SHP77 (cell line): ENCODE data around the gene GEMIN2.
"Not testable (repeated sequence)": the region's sequence is repeated elsewhere in the genome, so short reads cannot be mapped to it uniquely, and the experiment has no call there.

ENCODE experiments used
- DNase-seq, 2 experiments: peaks; one replicate each; lab custom pipeline; 2025; lab: John Stamatoyannopoulos, UW

GEMIN2 gene

DNA sequence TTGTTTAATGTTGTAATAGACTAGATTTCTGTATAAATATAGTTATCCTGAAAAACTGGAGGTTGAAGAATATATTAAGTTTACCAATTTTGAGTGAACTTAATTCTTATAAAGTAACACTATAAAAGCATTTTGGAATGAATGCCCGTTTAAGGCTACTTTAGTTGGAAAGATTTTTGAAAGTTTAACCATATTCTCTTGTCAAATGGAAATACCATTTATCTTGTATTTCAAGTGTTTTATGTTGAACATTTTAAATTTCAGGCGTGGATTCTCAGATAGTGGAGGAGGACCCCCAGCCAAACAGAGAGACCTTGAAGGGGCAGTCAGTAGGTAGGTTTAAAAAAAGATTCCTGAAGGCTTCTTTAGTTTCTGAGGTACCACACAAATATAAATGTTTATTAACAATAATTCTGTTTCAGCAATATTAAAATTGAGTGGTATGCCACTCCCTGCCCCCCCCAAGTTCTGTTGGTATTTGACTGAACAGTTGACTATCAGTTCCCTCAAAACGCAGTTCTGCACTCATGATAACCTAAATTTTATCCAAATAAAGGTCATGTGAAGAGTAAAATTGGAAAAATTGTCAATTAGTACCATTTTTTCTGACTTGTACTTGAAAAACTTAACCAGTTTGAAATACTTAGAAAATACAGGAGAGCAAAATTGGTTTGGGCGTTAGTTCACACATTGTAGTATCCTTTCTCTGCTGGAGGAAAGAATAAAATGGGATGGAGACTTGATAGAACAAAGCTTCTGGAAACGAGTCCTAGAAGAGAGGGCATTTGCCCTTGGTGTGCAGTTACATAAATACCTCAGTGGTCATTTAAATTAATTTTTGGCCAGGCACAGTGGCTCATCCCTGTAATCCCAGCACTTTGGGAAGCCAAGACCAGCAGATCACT, 62.4 kb downstream of the GEMIN2 start:
- DNase-seq, result no peak

DNA sequence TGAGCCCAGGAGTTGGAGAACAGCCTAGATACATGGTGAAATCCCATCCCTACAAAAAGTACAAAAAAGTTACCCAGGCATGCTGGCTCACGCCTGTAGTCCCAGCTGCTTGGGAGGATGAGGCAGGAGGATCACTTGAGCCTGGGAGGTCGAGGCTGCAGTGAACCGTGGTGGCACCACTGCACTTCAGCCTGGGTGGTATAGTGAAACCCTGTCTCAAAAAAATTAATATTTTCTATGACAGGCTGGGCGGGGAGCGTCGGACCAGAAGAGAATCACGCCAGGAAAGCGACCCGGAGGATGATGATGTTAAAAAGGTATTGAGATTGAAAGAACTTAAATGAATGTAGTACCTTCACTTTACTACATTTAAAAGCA, 63.0 kb downstream of the GEMIN2 start:
- no peak for DNase-seq

DNA sequence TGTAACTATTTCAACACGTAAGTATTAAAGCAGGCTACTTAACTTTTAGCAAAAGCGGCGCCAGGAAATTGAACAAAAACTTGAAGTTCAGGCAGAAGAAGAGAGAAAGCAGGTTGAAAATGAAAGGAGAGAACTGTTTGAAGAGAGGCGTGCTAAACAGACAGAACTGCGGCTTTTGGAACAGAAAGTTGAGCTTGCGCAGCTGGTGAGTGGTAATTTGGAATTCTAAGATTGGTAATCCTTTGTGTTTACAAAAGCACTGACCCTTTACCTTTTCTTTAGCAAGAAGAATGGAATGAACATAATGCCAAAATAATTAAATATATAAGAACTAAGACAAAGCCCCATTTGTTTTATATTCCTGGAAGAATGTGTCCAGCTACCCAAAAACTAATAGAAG, 64.9 kb downstream of the GEMIN2 start:
- DNase-seq, result no peak

DNA sequence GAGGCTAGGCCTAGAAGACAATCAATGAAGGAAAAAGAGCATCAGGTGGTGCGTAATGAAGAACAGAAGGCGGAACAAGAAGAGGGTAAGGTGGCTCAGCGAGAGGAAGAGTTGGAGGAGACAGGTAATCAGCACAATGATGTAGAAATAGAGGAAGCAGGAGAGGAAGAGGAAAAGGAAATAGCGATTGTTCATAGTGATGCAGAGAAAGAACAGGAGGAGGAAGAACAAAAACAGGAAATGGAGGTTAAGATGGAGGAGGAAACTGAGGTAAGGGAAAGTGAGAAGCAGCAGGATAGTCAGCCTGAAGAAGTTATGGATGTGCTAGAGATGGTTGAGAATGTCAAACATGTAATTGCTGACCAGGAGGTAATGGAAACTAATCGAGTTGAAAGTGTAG, 66.4 kb downstream of the GEMIN2 start:
- DNase-seq, result no peak

DNA sequence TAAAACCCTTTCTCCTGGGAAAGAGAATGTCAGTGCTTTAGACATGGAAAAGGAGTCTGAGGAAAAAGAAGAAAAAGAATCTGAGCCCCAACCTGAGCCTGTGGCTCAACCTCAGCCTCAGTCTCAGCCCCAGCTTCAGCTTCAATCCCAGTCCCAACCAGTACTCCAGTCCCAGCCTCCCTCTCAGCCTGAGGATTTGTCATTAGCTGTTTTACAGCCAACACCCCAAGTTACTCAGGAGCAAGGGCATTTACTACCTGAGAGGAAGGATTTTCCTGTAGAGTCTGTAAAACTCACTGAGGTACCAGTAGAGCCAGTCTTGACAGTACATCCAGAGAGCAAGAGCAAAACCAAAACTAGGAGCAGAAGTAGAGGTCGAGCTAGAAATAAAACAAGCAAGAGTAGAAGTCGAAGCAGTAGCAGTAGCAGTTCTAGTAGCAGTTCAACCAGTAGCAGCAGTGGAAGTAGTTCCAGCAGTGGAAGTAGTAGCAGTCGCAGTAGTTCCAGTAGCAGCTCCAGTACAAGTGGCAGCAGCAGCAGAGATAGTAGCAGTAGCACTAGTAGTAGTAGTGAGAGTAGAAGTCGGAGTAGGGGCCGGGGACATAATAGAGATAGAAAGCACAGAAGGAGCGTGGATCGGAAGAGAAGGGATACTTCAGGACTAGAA, 67.0 kb downstream of the GEMIN2 start:
- no peak for DNase-seq

DNA sequence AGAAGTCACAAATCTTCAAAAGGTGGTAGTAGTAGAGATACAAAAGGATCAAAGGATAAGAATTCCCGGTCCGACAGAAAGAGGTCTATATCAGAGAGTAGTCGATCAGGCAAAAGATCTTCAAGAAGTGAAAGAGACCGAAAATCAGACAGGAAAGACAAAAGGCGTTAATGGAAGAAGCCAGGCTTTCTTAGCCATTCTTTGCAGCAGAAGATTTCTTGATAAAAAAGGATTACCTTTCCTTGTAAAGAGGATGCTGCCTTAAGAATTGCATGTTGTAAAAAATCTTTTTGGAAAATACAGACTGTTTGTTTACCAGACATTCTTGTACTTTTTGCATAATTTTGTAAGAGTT, 67.5 kb downstream of the GEMIN2 start:
- no peak for DNase-seq

DNA sequence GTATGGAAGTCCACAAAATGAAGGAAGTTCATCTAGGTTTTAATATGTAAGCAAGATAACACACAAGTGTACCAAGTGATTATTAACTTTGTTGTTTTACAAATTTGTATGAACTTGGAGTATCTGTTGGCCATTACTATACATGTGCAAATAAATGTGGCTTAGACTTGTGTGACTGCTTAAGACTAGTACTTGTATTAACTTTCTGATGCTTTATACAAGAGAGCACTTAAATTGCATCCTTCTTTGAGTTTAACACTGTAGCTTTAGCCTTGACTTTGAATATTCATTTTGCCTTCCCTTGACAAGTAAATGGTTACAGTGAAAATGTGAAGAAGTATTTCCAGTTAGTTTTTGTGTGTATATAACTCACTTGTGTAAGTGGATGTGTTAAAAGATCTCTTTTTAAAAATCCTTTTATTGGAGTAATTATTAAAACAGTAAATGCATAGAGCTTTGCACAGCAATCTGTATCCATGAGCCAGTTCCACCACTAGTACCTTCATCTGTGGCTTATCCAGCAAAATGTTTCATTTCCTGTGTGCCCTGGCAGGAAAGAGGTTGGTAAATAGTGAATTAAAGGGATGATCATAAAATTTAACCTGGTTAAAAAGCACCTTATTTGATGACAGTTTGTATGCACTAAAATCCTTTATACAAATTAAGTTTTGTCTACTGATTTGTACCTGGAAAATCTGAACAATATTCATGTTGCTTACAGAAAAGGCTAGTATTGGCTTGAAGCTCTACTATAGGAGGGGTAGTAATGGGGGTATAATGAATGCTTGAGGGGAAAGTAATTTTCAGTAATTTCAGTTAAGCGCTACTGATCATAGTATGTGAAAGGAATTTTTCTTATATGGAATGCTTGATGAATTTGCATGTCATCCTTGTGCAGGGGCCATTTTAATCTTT, 68.9 kb downstream of the GEMIN2 start:
- DNase-seq, result no peak

DNA sequence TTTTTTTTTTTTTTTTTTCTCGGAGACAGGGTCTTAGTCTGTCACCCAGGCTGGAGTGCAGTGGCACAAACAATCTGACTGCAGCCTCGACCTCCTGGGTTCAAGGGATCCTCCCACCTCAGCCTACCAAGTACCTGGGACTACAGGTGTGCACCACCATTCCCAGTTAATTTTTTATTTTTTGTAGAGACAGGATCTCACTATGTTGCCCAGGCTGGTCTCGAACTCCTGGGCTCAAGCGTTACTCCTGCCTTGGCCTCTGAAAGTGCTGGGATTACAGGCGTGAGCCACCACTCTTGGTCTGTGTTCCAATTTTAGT, 69.5 kb downstream of the GEMIN2 start:
- DNase-seq, result not testable (repeated sequence)

DNA sequence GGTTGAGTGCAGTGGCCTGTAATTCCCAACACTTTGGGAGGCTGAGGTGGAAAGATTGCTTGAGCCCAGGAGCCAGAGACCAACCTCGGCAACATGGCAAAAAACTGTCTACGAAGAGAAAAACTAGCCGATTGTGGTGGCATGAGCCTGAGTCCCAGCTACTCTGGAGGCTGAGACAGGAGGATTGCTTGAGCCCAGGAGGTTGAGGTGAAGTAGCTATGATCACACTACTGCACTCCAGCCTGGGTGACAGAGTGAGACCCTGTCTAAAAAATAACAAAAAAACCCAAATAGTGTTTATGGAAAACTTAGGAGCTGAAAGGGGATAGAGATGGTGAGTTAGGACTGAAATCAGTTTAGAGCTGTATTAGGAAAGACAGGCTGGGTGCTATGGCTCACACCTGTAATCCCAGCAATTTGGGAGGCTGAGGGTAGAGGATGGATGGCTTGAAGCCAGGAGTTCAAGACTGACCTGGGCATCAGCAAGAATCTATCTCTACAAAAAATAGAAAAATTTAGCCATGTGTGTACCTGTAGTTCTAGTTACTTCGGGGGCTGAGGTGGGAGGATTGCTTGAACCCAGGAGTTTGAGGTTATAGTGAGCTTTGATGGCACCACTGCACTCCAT, 70.6 kb downstream of the GEMIN2 start:
- no peak for DNase-seq

DNA sequence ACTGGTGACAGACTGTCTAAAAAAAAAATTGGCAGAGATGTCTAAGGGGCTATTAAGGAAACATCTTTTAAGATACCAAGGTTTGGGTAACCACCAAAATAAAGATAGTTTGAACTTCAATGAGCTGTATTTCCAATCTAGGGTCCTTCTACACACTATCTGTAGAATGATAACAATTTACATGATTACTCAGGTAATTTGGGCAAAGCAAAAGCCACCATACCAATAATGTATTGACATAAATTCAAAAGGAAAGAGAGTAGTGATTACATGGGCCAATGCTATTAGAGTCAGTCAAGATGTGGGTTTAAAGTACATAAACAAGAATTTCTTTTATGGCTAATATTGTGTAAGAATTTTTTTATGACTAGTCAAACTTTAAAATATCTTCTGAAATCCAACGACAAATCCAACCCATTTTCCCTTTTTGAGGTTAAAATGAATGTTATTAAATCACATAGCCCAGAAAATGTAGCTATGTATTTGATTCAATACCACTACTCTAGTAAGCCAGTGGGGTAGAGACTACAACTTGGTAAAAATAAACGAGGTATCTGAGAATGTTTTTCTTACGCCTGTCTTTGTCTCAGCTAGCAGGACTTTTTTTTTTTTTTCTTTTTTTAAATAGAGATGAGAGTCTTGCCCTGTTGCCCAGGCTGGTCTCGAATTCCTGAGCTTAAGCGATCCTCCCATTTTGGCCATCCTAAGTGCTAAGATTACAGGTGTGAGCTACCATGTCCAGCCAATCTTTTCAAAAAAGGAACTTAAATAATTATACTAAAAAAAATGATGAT, 71.3 kb downstream of the GEMIN2 start:
- no peak for DNase-seq
